Left lung (tissue), 10 donors: ENCODE results near the gene ADAM10. TPM values are rescaled to one million over a fixed set of nuclear protein-coding genes. Genes with fewer than 3 reads are reported as not detected.

ENCODE experiments used
- ATAC-seq: fragments of 200-7000 bp; cut with Tn5 transposase; one replicate; pipeline ENCODE4 v1.9.1; 2020; ENCODE audit warnings: moderate library complexity
- DNase-seq, 4 donors: peaks; one replicate each; pipeline ENCODE4 v3.0.0-alpha.2; 2013 to 2020
- H3K27ac ChIP-seq, 2 donors: fragments of 200-600 bp; sonication (generic) in 1 of 2; one replicate each; pipeline versions ENCODE4 v1.5.0 to v1.8.0; 2020 to 2021
- H3K27me3 ChIP-seq, 2 donors: fragments of 200-600 bp; sonication (generic) in 1 of 2; one replicate each; pipeline versions ENCODE4 v1.5.0 to v1.8.0; 2020 to 2021
- H3K36me3 ChIP-seq, 2 donors: fragments of 200-600 bp; sonication (generic) in 1 of 2; one replicate each; pipeline versions ENCODE4 v1.5.0 to v1.8.0; 2020 to 2021
- H3K4me1 ChIP-seq, 2 donors: fragments of 200-600 bp; one replicate each; pipeline ENCODE4 v1.8.0; 2021
- H3K4me3 ChIP-seq, 2 donors: fragments of 200-600 bp; sonication (generic) in 1 of 2; one replicate each; pipeline versions ENCODE4 v1.5.0 to v1.8.0; 2020 to 2021; ENCODE audit warnings: mild to moderate bottlenecking in 1 of 2
- H3K9me3 ChIP-seq, 2 donors: fragments of 200-600 bp; sonication (generic) in 1 of 2; one replicate each; pipeline versions ENCODE4 v1.5.0 to v1.8.0; 2020 to 2021
- intact Hi-C, 2 donors: fragments of 100-400 bp; cut with DNase I; formaldehyde crosslinking; loops; one replicate each; pipeline versions ENCODE4 v1.11.2 to v1.14.2; 2022
- polyA plus RNA-seq, 6 donors: library from polyadenylated mRNA; unstranded; fragments of 120-200 nt; gene quantifications; one replicate each; pipeline ENCODE4 v1.2.1, GENCODE V29; 2013; ENCODE audit not compliant: insufficient read length in 6 of 6
- total RNA-seq, 2 donors: library from RNA; stranded (reverse); fragmentation: NEBNext Ultra II Directional; extraction: Animal tissue kit (Norgen Biotek cat#: 25700); gene quantifications; one replicate each; pipeline ENCODE4 v1.2.1, GENCODE V29; 2021
- TF ChIP-seq, protein P1 (sequence below), 2 donors: fragments of 200-600 bp; sonication (generic) in 1 of 2; IDR thresholded peaks; one replicate each; pipeline versions ENCODE4 v1.5.0 to v1.8.0; 2021; ENCODE audit warnings: antibody characterized with exemption in 2 of 2
- donor health status: DM: no; HTN: yes; CAD: no.
- donor health status: DM: no; HTN: no; CAD: no.

The ADAM10 gene
- total and polyA plus RNA-seq, 8 donors, result 130 to 167 (median 156) TPM

DNA sequence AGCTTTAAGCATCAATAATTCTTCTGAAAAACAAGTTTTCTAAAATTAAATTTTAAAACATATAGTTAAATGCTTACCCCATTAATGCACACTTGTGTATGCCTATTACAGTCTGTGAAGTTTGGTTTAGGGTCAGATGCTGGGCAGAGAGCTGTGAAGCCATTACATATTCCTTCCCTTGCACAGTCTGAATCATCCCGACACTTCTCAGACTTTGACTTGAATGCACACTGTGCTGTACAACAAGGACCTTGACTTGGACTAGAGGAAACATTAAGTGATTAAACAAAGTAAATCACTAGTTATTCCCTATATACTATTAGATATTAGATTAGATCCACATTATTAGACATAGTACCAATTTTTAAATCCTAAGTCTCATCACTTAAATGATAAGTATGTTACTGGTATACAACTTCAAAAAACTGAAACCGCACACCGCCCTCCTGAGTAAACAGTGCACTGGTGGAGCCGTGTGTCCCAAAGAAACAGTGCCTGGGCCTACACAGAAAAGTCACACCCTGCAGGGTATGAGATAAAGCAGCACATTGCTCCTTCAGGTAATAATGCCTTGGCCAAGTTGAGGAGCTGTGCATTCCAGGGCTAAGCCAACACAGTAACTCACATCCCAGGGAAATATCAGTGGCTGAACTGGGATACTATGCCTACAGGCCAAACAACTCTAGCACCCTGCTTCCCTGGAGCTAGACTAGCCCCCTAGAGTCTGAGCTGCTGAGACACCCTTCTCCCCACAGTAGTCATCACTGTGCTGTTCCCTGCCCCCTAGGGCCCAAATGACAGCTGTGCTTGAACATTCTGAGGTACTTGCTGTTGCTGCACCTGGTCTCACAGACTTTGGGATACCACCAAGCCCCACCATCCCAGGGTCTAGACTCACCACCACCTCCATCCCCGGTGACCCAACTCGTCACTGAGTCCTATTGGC, 137.5 kb downstream of the ADAM10 start:
- intact Hi-C loops, result no loop called here
- ATAC-seq, result peak; percentile 60

DNA sequence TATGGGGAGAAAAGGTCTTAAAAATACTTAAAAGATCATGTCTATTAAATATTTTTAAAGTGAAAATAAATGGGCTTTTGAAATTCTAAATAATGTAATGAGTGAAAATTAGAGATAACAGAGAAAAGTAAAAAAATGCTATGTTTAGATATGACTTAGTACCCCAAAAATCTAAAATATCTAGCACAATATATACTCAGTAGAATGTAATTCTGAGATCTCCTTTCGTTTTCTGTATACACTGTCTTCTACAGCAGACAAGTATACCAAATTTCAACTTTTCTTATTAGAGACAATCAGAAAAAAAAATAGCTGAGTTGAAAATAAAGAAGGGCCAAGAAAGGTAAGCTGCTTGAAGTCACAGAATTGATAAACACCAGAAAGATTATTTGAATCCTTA, 140.8 kb downstream of the ADAM10 start:
- H3K36me3 ChIP-seq, result peaks cover 0 to 43% of the 10 kb centered on the region in 2 donors
- no peaks in the 10 kb centered on the region for H3K9me3 ChIP-seq
- no peak overlapping the region for H3K4me3 ChIP-seq
- H3K4me1 ChIP-seq, result peaks cover 0 to 6% of the 10 kb centered on the region in 2 donors
- TF ChIP-seq, protein P1, sequence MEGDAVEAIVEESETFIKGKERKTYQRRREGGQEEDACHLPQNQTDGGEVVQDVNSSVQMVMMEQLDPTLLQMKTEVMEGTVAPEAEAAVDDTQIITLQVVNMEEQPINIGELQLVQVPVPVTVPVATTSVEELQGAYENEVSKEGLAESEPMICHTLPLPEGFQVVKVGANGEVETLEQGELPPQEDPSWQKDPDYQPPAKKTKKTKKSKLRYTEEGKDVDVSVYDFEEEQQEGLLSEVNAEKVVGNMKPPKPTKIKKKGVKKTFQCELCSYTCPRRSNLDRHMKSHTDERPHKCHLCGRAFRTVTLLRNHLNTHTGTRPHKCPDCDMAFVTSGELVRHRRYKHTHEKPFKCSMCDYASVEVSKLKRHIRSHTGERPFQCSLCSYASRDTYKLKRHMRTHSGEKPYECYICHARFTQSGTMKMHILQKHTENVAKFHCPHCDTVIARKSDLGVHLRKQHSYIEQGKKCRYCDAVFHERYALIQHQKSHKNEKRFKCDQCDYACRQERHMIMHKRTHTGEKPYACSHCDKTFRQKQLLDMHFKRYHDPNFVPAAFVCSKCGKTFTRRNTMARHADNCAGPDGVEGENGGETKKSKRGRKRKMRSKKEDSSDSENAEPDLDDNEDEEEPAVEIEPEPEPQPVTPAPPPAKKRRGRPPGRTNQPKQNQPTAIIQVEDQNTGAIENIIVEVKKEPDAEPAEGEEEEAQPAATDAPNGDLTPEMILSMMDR (IDR thresholded peaks at IDR 0.05), result no peak
- intact Hi-C loops, result no loop called here
- DNase-seq (no peak), ATAC-seq (no peak)
- H3K27ac ChIP-seq, result no peak overlapping the region
- no peaks in the 10 kb centered on the region for H3K27me3 ChIP-seq

More for the DNA sequence above, 137.5 kb downstream of the ADAM10 start:
- no peak overlapping the region for H3K27ac ChIP-seq
- peaks cover 0 to 12% of the 10 kb centered on the region in 2 donors for H3K9me3 ChIP-seq
- H3K27me3 ChIP-seq, result no peaks in the 10 kb centered on the region
- peaks cover 0 to 54% of the 10 kb centered on the region in 2 donors for H3K36me3 ChIP-seq
- TF ChIP-seq, protein P1 (IDR thresholded peaks at IDR 0.05), result no peak
- H3K4me1 ChIP-seq, result peaks cover 0 to 6% of the 10 kb centered on the region in 2 donors
- DNase-seq, result no peak
- H3K4me3 ChIP-seq, result no peak overlapping the region

DNA sequence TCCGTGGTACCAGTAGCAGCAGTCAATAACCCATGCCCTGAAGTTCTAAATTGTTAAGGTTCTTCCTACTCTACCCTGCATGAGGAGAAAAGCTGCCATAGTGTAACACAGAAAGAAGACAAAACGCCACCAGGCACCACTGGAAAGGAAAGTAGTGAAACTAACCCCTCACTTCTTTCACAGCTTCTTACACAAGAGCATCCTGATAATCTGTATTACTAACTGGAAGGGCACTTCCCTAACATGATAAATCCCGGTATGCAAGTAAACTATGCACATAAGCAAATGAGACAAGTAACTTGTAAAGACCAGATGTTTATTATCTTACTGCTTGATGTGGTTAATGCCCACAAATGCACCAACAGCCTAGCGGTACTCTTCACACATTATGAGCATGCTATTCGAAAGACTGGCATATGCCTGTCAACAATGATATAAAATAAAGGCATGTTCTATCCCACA, 141.3 kb downstream of the ADAM10 start:
- DNase-seq (no peak), ATAC-seq (no peak)
- H3K27me3 ChIP-seq, result no peaks in the 10 kb centered on the region
- intact Hi-C loops, result no loop called here
- H3K36me3 ChIP-seq, result peaks cover 0 to 45% of the 10 kb centered on the region in 2 donors
- peaks cover 0 to 6% of the 10 kb centered on the region in 2 donors for H3K4me1 ChIP-seq
- no peaks in the 10 kb centered on the region for H3K9me3 ChIP-seq
- no peak overlapping the region for H3K27ac ChIP-seq
- no peak overlapping the region for H3K4me3 ChIP-seq
- TF ChIP-seq, protein P1 (IDR thresholded peaks at IDR 0.05), result no peak

DNA sequence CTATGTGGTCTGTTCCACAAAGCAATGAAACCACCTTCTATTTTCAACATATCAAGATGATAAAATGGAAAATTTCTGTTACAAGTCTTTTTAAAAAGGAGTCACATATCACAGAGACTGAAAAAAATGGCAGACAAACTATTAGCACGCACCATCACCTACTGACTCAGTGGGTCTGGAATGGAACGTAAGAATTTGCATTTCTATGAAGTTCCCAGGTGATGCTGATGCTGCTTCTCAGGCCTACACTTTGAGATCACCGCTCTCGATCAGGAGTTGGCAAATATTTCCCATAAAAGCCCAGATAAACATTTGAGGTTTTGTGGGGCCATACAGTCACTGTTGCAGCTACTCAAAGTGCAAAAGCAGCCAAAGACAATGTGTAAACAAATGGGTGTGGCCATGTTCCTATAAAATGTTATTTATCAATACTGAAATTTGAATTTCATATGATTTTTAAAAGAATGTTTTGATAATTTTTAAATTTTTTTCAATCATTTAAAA, 142.9 kb downstream of the ADAM10 start:
- intact Hi-C loops, result no loop called here
- no peak for DNase-seq
- Histone ChIP-seq H3K36me3 (peaks cover 0 to 54% of the 10 kb centered on the region in 2 donors), H3K4me1 (peaks cover 0 to 6% of the 10 kb centered on the region in 2 donors), H3K9me3 (no peaks in the 10 kb centered on the region), H3K4me3 (no peak overlapping the region), H3K27me3 (no peaks in the 10 kb centered on the region), H3K27ac (no peak overlapping the region)
- TF ChIP-seq, protein P1 (IDR thresholded peaks at IDR 0.05), result no peak
- ATAC-seq, result no peak

DNA sequence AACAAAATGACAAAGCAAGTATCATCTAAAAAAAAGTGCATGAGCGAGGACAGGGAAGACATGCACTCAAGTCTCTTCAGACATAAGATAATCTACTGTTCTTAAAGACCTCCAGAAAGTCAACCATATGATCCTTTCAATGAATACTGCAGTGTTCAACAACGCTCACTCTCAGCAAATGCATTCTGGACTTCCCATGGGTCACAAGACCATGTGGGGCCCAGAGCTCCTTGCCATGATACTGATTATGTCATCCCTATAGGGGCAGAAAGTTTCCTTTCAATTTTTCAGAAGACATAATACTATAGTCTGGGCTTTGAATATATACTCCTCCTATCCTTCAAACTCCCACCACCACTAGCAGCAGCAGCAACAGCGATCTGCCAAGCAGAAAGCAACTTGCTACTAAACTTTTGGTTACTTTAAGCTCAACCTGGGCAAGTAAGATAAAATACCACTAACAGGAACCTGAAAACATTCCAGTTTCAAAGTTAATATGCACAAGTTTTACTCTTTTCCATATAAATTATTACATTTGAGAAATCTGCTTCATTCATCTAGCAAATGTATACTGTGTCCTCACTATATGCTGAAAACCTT, 143.5 kb downstream of the ADAM10 start:
- TF ChIP-seq, protein P1 (IDR thresholded peaks at IDR 0.05), result no peak
- H3K9me3 ChIP-seq, result no peaks in the 10 kb centered on the region
- ATAC-seq, result no peak
- peaks cover 0 to 60% of the 10 kb centered on the region in 2 donors for H3K36me3 ChIP-seq
- H3K4me3 ChIP-seq, result no peak overlapping the region
- no peak overlapping the region for H3K27ac ChIP-seq
- H3K4me1 ChIP-seq, result peaks cover 0 to 6% of the 10 kb centered on the region in 2 donors
- intact Hi-C loops, result no loop called here
- H3K27me3 ChIP-seq, result no peaks in the 10 kb centered on the region
- DNase-seq, result no peak
